GM21825 (cell line): Measurements from ENCODE around the gene GPR4.

Experiments
- ATAC-seq: cut with Tn5 transposase; IDR thresholded peaks from one replicate; pipeline ENCODE4 v1.9.1; 2021; ENCODE audit warnings: mild to moderate bottlenecking, moderate library complexity; ENCODE audit not compliant: unreplicated experiment

GPR4 gene

DNA sequence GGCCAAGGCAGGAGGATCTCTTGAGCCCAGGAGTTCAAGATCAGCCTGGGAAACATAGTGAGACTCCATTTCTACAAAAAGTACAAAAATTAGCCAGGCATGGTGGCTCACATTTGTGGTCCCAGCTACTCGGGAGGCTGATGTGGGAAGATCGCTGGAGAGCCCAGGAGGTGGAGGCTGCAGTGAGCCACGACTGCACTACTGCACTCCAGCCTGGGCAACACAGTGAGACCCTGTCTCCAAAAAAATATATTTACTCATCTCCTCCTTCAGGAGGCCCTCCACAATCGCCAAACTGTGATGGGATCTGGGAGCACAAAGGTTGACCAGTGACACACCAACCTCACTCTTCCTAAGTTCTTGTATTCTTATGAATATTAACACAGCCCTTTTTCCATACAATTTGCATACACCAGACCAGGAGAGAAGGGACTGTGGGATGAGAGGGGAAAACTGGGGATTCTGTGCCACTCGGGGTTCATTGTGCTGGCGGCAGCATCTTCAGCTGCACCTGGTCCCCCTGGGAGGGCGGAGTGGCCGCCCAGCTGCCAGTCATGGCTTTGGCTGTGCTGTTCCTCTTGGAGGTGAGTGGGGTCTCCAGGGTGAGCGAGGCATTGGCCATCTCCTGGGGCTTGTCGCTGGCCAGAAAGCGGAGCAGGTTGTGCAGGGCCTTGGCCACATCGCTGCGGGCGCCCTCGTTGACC, 11.6 kb downstream of the GPR4 start:
- ATAC-seq: no peak

DNA sequence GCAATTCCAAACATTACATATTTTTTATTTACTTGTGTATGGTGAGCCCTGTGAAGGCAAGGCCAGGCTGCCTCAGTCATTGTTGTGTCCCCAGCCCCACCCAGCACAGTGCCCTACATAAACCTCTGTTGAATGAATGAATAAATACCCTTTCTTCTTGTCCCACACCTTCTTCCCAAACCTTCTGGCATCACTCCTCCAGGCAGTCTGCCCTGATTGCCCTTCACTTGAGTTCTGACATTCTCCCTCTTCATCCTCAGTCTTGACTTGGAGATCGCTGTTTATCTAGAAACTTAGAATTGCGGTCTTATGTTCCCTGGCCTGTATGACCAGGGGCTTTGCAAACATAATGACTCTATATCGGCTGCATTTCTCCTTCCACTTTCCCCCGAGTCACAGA, 12.2 kb downstream of the GPR4 start:
- no peak for ATAC-seq

DNA sequence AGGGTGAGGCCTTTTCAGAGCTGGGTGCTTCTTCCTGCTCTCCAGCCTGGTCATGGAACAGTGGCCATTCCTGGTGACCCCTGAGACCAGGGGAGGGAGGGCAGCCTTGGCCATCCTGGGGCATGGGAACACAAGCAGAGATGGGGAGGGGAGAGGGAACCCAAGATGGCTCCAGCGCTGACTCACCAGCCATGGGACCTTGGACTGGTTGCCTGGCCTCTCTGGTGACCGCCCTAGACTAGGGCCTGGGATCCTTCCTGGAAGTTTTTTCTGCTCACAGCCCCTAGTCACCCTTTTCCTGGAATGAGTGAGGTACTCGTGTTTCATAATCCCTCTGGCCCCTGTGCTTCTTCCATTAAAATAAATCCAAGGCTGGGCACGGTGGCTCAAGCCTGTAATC, 14.1 kb downstream of the GPR4 start:
- ATAC-seq: no peak

DNA sequence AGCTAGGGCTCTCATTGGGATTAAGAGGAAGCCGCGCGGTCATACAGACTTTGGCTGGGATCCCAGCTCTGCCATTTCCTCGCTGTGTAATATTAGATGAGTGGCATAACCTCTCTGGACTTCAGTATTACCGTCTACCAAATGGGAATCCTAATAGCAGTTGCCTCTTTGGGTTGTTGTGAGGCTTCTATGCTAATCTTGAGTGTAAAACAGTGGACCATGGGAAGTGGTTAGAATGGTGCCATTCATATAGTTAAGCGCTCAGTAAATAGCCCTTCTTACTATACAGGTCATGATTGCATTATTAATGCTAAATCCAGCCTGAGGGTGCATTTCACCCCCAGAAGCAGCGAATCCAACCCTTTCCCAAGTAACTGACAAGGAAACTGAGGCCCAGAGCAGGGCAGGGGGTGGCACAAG, 16.8 kb downstream of the GPR4 start:
- no peak for ATAC-seq

DNA sequence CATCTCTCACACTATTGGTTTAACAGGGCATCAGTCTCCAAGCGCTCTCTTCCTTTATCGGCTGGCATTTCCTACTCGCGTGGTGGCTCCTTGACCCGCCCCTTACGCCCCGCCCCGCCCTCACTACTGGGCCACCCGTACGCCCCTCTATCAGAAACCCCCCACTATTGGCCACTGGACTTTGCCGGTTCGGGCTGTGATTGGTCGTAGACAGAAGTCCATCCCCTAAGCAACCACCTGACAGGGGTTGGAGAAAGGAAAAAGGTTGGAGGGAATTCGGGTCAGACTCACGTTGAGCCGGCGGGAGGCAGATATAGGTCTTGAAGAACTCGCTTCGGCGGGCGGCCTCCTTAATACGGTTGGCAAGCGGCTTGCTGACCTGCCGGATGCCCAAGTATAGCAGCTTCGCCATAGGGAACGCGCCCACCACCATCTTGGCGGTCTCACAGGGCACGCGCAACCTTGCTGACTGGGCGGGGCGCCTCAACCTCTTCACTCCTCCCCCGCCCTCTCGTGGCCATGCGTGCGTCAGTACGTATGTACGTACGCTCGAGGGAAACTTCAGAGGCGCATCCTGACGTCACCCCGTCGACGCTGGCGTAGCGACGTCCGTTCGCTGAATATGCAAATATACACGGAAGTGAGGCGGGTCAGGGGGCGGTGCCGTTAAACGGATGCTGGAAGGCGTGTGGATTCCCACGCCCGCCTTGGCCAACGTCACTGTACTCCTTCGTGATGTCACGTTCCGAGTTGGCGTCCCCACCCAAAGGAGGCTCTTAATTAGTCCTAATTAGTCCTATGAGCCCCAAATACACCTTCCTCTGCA, 17.5 kb downstream of the GPR4 start, which contains the start of gene OPA3:
TSS of gene OPA3 (minus strand) at position 471 of the 826 bp plus-strand sequence. CDS start at position 433, 38 bp downstream.
- ATAC-seq: peak; percentile 86

DNA sequence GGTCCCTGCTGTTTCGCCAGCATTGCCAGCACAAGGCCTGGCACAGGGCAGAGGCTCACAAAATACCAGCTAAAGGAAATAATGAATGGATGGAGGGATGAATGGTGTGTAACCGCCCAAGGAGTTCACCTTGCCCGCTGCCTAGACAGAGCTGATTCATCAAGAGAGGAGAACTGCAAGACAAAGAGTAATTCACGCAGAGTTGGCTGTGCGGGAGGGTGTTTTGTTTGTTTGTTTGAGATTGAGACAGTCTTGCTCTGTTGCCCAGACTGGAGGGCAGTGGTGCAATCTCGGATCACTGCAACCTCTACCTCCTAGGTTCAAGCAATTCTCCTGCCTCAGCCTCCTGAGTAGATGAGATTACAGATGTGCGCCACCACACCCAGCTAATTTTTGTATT, 20.4 kb downstream of the GPR4 start:
- no peak for ATAC-seq

DNA sequence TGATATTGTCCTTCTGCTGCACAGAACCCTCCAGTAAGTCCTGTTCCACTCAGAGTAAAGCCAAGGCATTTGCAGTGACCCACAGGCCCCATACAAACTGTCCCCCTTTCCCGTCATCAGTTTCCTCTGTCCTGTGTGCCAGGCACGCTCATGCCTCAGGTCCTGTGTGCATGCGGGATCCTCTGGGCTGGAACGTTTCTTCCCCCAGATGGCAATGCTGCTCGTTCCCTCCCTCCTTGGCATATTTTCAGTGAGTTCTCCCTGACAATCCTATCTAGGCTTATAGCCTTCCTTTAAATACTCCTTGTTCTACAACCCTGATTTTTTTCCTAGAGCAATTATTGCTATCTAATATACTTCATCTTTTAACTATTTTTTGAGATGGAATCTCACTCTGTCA, 23.2 kb downstream of the GPR4 start:
- no peak for ATAC-seq

DNA sequence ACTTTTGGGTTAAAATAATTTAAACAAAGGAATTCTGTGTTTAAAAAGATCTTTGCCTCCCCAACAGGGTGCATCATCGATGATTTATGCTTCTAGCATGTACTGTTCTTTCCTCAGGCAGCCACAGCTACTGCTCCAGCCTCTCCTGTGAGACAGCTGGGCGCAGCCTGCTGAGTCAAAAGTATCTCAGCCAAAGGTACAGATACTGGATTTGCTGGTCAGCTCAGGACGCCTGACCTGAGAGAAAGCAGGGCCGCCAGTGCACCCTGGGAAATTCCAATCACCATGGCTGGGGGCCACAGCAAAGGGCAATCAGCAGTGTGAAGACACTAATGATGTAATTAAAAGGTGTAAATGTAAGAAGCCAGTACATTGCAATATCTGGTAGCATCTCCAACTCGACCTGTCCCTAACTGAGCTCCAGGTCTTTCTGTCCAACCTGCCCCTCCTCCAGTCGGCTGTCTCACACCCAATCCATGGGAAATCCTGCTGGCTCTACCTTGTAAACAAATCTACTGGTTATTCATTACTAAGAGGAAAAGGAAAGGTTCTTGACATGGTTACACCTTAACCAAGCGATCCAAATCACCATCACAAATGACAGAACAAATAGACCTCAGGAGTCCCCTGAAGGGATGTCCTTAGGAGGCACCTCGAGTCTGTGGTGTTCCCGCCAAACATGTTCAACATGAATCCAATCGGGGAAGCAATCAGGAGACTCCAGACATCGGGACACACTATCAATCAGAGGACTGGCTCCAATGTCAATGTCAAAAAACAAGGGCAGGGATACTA, 24.7 kb downstream of the GPR4 start:
- no peak for ATAC-seq

DNA sequence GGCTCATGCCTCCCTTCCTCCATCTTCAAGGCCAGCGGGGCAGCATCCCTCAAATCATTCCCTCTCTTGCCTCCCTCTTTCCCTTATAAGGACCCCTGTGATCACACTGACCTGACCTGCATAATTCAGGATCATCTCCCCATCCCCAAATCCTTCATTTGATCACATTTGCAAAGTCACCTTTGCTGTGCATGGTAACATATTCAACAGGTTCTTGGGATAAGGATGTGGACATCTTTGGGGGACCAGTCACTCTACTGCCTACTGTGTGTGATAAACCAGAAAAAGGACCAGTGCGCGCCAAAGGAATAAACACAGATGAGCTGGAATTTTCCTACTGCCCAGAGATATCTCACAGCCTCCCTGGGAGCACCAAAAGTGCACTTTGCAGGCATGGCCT, 25.3 kb downstream of the GPR4 start:
- no peak for ATAC-seq

DNA sequence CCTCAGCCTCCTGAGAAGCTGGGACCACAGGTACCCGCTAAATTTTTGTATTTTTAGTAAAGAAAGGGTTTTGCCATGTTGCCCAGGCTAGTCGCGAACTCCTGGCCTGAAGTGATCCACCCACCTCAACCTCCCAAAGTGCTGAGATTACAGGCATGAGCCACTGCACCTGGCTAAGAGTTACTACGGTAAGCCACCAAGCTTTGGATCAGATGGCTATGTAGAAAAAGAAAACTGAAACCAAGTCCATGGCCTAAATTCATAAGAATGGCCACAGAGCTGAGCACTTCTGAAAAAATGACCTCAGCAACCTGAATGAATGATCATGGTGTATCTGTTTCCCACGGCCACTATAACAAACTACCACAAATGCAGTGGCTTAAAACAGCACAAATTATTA, 26.8 kb downstream of the GPR4 start:
- ATAC-seq: no peak

DNA sequence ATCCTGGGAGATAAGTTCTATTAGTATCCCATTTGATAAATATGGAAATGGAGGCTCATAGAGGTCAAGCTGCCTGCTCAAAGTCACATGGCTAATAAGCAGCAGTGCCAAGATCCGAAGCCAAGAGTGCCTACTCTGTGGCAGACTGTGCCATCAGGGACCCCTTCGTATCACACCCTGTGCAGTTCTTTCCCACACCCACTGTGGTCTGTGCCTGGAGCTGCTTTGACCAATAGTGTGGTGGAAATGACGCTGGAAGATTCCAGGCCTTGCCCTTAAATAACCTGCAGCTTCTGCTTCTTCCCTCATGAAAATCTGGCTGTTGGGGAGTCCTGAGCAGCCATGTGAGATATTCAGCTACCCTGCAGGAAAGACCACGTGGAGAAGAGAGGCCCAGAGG, 27.5 kb downstream of the GPR4 start:
- no peak for ATAC-seq

DNA sequence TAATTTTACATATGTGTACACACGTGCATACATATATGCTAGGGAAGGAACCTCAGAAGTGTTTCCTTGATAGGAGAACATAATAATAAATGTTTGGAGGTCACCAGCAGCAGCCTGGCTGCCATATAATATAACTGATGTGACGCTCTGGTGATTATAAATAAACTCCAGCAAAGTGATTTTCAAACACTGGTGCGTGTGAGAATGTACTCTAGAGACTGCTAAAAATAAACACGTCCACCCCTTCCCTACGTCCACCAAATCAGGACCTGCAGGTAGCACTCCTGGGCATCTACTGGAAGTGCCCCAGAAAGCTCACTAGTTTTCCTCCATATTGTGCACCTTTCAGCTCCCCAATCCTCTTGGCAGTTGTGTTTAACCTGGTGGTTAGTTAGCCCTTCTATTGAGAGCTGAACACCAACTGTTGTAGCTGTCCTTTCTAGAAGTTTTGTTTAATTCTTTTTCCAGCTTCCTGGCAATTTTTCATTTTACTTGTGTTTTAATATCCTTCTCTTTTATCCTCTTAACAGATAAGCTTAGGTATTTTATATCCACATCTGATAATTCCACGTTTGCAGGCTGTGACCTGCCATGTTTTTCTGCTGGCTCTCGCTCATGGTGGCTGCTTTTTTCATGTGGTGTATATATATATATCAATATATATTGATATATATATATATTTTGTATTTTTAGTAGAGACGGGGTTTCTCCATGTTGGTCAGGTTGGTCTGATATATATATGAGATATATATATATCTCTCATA, 30.4 kb downstream of the GPR4 start:
- no peak for ATAC-seq

DNA sequence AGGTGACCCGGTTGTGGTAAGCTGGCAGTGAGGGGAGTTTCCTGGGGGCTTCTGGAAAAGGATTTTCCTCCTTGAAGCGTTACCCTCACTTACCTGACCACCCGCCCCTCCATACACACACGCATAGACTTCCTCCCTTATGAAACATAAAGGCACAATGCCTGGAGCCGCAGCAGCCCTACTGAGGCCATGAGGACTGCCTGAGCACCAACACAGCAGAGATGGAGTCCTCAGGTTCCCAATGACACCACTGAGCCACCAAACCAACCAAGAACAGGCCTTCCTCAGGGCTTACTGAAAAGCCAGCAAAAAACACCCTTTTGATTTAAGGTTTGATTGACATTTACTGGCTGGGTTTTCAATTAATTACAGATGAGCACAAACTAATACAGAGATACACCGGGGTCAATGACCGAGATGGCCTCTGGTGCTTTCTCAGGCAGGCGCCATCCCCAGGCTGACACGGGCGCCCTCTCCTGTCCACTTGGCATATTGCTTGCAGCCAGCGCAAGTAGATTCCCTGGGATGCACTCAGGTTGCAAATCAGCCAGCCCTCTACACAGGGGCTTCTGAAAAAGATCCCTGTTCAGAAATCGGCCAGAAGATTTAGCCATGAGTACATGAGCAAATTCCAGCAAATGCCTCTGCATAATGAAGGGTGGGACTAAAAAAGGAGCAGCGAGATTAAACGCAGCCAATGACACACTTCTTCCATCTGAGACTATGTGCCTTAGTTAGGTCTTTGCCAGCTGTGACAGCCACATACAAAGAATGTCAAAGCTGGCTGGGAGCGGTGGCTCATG, 32.2 kb downstream of the GPR4 start:
- no peak for ATAC-seq

DNA sequence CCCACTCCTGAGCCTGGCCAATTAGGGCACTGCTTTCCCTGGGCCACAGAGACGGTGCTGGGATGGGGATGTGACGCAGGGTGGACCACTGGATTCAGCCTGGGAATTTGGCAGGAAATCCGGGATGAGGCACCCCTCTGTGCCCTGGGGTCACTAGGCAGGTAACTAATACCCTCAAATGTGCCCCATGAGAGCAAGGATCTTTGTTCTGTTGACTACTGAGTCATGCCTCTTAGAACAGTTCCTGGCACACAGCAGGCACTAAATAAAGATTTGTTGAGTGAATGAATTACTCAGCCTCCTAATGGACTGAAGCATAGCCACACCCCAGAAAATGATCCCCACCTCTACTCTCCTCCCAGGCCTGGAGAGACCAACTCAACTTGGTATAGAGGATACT, 33.3 kb downstream of the GPR4 start:
- no peak for ATAC-seq

DNA sequence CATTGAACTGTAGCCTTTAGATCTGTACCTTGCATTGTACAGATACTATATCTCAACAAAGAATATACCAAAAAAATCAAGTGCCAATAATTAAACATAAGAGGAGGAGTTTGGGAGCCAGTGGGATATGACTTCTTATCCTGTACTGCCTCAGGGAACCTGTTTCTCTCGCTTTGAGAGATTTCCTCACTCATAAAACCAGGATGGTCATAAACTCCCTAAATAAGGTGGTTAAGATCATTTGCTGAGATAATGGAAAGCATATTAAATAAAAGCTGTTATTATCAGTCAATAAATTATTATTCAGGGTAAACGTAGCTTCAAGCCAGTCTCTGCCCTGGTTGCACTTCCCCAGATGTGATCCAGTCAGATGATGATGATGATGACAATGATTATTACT, 34.4 kb downstream of the GPR4 start:
- ATAC-seq: no peak

DNA sequence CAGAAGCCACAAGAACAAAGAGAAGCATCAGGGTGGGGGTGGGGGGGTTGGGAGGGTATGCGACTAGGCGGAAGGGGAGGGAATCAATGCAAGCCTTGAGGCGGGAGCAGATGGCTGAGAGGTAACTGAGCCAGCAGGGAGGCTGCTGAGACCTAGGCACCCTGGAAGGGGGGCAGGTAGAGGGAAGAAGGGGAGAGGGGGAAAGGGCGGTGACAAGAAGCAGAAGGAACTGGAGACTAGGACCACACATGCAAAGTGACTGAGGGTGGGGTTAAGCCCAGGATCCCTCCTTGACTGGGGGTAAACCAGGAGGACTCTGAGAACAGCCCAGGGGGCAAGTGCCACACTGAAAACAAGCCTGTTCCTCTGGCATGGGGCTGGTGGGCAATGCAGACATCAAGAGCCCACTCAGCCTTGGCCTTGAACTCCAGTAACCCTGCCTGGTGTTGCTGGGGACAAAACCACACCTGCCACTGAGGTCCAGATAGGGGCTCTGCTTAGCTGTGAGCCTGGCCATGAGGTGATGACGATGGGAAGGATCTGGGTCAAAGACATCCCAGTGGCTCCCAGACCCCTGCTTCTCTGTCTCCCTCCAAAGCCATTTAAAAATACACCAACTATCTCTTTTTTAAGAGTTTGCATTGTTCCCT, 37.8 kb downstream of the GPR4 start:
- no peak for ATAC-seq

DNA sequence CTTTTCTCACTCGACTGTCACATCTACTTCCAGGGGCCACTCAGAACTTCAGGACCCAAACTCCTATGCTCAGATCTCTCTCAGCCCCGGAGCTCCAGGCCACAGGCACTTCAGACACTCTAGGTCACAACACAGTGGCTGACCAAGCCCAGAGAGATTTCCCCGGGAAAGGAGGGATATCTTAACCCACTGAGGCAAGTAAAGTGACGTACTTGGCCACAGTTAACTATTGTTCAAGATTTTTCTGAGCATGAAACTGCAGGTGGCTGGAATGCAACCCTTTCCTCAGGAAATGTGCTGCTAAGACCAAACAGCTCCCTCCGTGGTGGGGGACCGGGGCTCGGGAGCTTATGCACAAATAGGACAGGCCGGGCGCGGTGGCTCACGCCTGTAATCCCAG, 41.3 kb downstream of the GPR4 start:
- no peak for ATAC-seq

DNA sequence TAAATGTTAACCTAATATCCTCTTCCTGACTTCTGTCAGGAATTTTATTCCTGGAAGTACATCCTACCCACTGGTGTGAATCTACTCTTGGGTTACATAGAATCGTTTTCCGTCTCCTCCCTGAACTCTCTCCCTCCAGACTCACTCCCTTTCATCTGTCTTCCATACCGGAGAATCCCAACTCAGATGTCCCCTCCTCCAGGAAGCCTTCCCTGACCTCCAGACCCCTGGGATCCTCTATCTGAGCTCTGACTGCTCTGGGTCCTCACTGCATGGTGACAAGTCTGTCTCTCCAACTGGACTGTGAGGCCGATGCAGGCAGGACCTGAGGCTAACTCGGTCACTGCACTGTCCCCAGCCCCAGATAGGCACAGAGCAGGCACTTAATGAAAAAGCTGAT, 42.0 kb downstream of the GPR4 start:
- no peak for ATAC-seq

DNA sequence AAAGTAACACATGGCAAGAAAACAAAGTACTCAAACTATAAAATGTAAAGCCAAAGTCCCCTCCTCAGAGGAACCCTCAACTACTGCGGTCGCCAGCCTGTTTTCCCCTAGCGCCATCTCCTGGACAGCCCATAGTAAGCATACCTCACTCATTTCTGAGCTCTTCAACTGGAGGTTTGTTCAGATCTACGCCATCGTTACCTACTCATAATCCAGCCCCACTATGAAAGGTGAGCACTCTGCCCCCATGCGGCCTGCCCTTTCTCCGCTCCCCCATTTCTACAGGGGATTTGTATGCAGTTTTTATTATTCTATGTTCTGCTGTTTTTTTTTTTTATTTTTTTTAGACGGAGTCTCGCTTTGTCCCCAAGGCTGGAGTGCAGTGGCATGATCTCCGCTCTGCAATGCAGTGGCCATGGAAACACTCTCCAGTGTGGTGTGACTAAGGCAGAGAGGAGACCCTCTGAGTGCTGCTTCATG, 43.6 kb downstream of the GPR4 start:
- no peak for ATAC-seq
